HG02610 (cell line): ENCODE measurements around the gene AQP10.
"Not testable (repeated sequence)": the region's sequence is repeated elsewhere in the genome, so short reads cannot be mapped to it uniquely, and the experiment has no call there.

Experiments used
- ATAC-seq: cut with Tn5 transposase; IDR thresholded peaks from one replicate; pipeline ENCODE4 v1.9.1; 2021; ENCODE audit warnings: mild to moderate bottlenecking, moderate library complexity; ENCODE audit not compliant: unreplicated experiment

AQP10 gene

GRCh38 chr1:154323493-154323892, 2.6 kb downstream of the AQP10 start:
- ATAC-seq, result no peak

- no peak for ATAC-seq
Observed at GRCh38 chr1:154324241-154324640, 3.3 kb downstream of the AQP10 start.

- no peak for ATAC-seq
Observed at GRCh38 chr1:154324669-154325582, 4.0 kb downstream of the AQP10 start, which contains the start of gene ATP8B2. TSS of gene ATP8B2 (plus strand) at chr1:154325525. CDS start at chr1:154328142, 2,617 bp downstream.

GRCh38 chr1:154325583-154326545, 5.0 kb downstream of the AQP10 start:
- ATAC-seq, result no peak

GRCh38 chr1:154326546-154327465, 5.9 kb downstream of the AQP10 start:
- ATAC-seq, result no peak

GRCh38 chr1:154327466-154328317, 6.8 kb downstream of the AQP10 start:
- ATAC-seq, result no peak

- ATAC-seq, result peak; percentile 38
Observed at GRCh38 chr1:154328318-154329151, 7.6 kb downstream of the AQP10 start.

- ATAC-seq, result no peak
Observed at GRCh38 chr1:154329152-154329521, 8.2 kb downstream of the AQP10 start.

GRCh38 chr1:154329551-154330131, 8.7 kb downstream of the AQP10 start:
- no peak for ATAC-seq

- ATAC-seq, result no peak
Observed at GRCh38 chr1:154330669-154331068, 9.8 kb downstream of the AQP10 start.

- ATAC-seq, result no peak
Observed at GRCh38 chr1:154334079-154335024, 13.5 kb downstream of the AQP10 start.

GRCh38 chr1:154335025-154335714, 14.3 kb downstream of the AQP10 start:
- ATAC-seq, result no peak

- no peak for ATAC-seq
Observed at GRCh38 chr1:154337253-154337894, 16.5 kb downstream of the AQP10 start.

- ATAC-seq, result no peak
Observed at GRCh38 chr1:154338875-154339274, 18.0 kb downstream of the AQP10 start.

GRCh38 chr1:154341366-154341765, 20.5 kb downstream of the AQP10 start:
- ATAC-seq, result not testable (repeated sequence)

GRCh38 chr1:154342132-154342531, 21.2 kb downstream of the AQP10 start:
- no peak for ATAC-seq
